K562 (cell line): ENCODE data around the gene CFAP73. TPM values are rescaled to one million over a fixed set of nuclear protein-coding genes. Genes with fewer than 3 reads are reported as not detected.

Source experiments
- ATF4 ChIP-seq: fragments of 450-650 bp; formaldehyde crosslinking; IDR thresholded peaks from 2 replicates; pipeline ENCODE4 v1.4.0; 2022; ENCODE audit warnings: mild to moderate bottlenecking, moderate library complexity
- CREBBP ChIP-seq: IDR thresholded peaks from one replicate; pipeline ENCODE4 v1.6.1; 2012; ENCODE audit warnings: low read depth, mild to moderate bottlenecking, control low read depth, inconsistent platforms, low read length
- FOXA1 ChIP-seq: fragments of 450-650 bp; IDR thresholded peaks from 2 replicates; pipeline ENCODE4 v1.6.1; 2016; ENCODE audit warnings: mild to moderate bottlenecking, borderline replicate concordance
- KLF16 ChIP-seq: IDR thresholded peaks from 2 replicates; pipeline ENCODE4 v1.6.1; 2016; ENCODE audit warnings: antibody characterized with exemption
- MEF2D ChIP-seq: conservative IDR thresholded peaks from 2 replicates; pipeline ENCODE4 v1.6.1; 2016; ENCODE audit warnings: low read depth, missing genetic modification characterization, missing compliant biosample characterization
- MLX ChIP-seq, 2 experiments: fragments of 450-650 bp in 1 of 2; sonication (generic) in 1 of 2; formaldehyde crosslinking; conservative IDR thresholded peaks; 2 replicates each; pipeline versions ENCODE4 v1.4.0 to v1.8.1; 2020 to 2022; ENCODE audit warnings: mild to moderate bottlenecking in 1 of 2, missing genetic modification reagents in 1 of 2
- NFIC ChIP-seq: fragments of 450-650 bp; IDR thresholded peaks from 2 replicates; pipeline ENCODE4 v1.6.1; 2017; ENCODE audit warnings: mild to moderate bottlenecking, inconsistent platforms
- POLR2G ChIP-seq: fragments of 200-400 bp; formaldehyde crosslinking; IDR thresholded peaks from 2 replicates; pipeline ENCODE4 v1.6.1; 2017; ENCODE audit warnings: low read depth, mild to moderate bottlenecking, antibody characterized with exemption, low read length, moderate library complexity
- RAD21 ChIP-seq, 2 experiments: fragments of 250-450 bp in 1 of 2; fragments of 450-650 bp in 1 of 2; sonication (Bioruptor Pico) in 1 of 2; formaldehyde crosslinking in 1 of 2; IDR thresholded peaks in 1 of 2; conservative IDR thresholded peaks in 1 of 2; 2 replicates each; pipeline versions ENCODE4 v1.4.0 to v1.8.0; 2020 to 2022; ENCODE audit warnings: mild to moderate bottlenecking in 2 of 2, moderate library complexity in 1 of 2
- RHOXF2B ChIP-seq: fragments of 250-450 bp; sonication (Bioruptor Pico); conservative IDR thresholded peaks from 2 replicates; pipeline ENCODE4 v1.5.1; 2021
- SAFB ChIP-seq: fragments of 200-400 bp; formaldehyde crosslinking; IDR thresholded peaks from 2 replicates; pipeline ENCODE4 v1.6.1; 2017; ENCODE audit warnings: low read depth, low read length, borderline replicate concordance
- SMC3 ChIP-seq: conservative IDR thresholded peaks from 2 replicates; pipeline ENCODE4 v1.6.1; 2011; ENCODE audit warnings: low read depth, low read length, improper control_type of control experiment; ENCODE audit not compliant: insufficient read depth
- ZFP1 ChIP-seq: fragments of 450-650 bp; formaldehyde crosslinking; IDR thresholded peaks from 2 replicates; pipeline ENCODE4 v1.4.0; 2020; ENCODE audit warnings: mild to moderate bottlenecking, mixed read lengths
- ZFP36 ChIP-seq: fragments of 150-350 bp; IDR thresholded peaks from 2 replicates; pipeline ENCODE4 v1.6.1; 2018; ENCODE audit warnings: low read length, low read depth; ENCODE audit not compliant: partially characterized antibody
- ZNF263 ChIP-seq: sonication (generic); formaldehyde crosslinking; IDR thresholded peaks from 2 replicates; pipeline ENCODE4 v1.8.0; 2022; ENCODE audit warnings: mild to moderate bottlenecking, missing genetic modification reagents, borderline replicate concordance
- ZNF384 ChIP-seq: IDR thresholded peaks from 2 replicates; pipeline ENCODE4 v1.6.1; 2012; ENCODE audit warnings: low read depth, low read length, improper control_type of control experiment
- ZNF398 ChIP-seq: fragments of 250-450 bp; sonication (Bioruptor Pico); IDR thresholded peaks from 2 replicates; pipeline ENCODE4 v1.8.0; 2021; ENCODE audit warnings: moderate library complexity, mild to moderate bottlenecking, inconsistent platforms
- polyA plus RNA-seq, 8 experiments: library from polyadenylated mRNA; depleted of rRNA in 4 of 8; stranded (reverse) in 5 of 8; unstranded in 3 of 8; fragments of >200 nt; fragmentation: Nextera tagmentation in 2 of 8; fragmentation: Illumina TruSeq in 1 of 8; extraction: Ambion mirVana in 2 of 8; extraction: Trizol in 1 of 8; gene quantifications; 2 replicates each; pipeline versions ENCODE4 v1.2.1 to v1.2.3, GENCODE V29; 2011 to 2014; ENCODE audit warnings: inconsistent platforms in 1 of 8, missing spikeins in 1 of 8
- total RNA-seq, 7 experiments: library from RNA; depleted of rRNA in 6 of 7; stranded (reverse); fragments of >200 nt in 6 of 7; fragmentation: Illumina TruSeq in 2 of 7; extraction: Trizol in 2 of 7; gene quantifications; 2 replicates each; pipeline versions ENCODE4 v1.2.1 to v1.2.3, GENCODE V29; 2011 to 2021; ENCODE audit warnings: low replicate concordance in 1 of 7
- TF ChIP-seq, protein P1 (sequence below): fragments of 450-650 bp; IDR thresholded peaks from one replicate; pipeline ENCODE4 v1.6.1; 2018; ENCODE audit warnings: mild to moderate bottlenecking, moderate library complexity; ENCODE audit not compliant: partially characterized antibody
- TF ChIP-seq, protein P2 (sequence below): sonication (generic); formaldehyde crosslinking; IDR thresholded peaks from 2 replicates; pipeline ENCODE4 v1.8.0; 2022; ENCODE audit warnings: missing genetic modification reagents, mild to moderate bottlenecking, moderate library complexity, borderline replicate concordance
- TF ChIP-seq, protein P3 (sequence below): sonication (generic); formaldehyde crosslinking; IDR thresholded peaks from 2 replicates; pipeline ENCODE4 v1.5.0; 2020; ENCODE audit warnings: missing genetic modification reagents

Gene CFAP73
- total and polyA plus RNA-seq, 9 of the 15 experiments (the other 6 are each of a cell fraction or from before 2014, with no cell fraction given) = not detected

DNA sequence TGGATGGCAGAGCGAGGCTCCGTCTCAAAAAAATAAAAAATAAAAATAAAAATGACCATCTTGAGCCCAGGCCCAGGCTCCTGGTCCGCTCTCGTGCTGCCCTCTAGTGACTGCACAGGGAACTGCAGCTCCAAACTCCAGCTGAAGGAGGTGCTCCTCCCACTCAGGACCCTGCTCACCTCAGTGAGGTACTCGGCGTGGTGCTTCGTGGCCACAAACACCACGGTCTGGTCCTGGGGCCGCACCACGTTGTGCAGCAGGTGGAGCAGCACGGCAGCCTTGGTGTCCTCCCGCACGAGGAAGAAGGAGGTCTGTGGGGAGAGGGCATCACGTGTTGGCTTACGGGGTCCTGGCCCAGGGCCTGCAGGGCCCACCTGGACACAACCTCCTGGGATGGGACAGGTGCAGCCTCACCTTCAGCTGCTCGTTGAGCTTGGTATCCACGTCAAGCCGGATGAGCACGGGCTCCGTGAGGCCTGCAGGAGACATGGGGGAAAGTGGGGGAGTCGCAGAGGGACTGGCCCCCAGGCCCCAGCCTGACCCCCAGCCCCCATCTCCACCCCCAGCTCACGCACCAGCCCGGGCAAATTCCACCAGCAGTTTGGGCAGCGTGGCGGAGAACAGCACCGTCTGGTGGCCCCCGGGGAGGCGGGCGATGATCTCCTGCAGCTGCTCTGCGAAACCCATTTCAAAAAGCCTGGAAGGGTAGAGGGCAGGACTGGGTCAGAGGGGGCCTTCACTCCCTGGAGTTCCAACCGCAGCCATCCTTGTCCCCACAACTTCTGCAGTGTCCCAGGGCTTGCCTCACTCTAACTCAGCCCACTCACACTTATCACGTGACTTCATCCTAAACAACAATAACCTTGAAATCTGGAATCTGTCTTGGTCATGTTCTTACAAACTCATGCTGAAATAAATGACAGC lies 25.2 kb downstream of the CFAP73 start (continued):
- TF ChIP-seq, protein P1, sequence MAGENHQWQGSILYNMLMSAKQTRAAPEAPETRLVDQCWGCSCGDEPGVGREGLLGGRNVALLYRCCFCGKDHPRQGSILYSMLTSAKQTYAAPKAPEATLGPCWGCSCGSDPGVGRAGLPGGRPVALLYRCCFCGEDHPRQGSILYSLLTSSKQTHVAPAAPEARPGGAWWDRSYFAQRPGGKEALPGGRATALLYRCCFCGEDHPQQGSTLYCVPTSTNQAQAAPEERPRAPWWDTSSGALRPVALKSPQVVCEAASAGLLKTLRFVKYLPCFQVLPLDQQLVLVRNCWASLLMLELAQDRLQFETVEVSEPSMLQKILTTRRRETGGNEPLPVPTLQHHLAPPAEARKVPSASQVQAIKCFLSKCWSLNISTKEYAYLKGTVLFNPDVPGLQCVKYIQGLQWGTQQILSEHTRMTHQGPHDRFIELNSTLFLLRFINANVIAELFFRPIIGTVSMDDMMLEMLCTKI = no peak
- TF ChIP-seq KLF16 (peak; percentile 69; the same call in 1 of the 2 replicates), ATF4 (CRISPR knock-in tag) (no peak), ZNF263 (CRISPR knock-in tag) (peak; percentile 83), NFIC (no peak), ZNF398 (no peak), MEF2D (tag) (no peak), ZFP1 (CRISPR knock-in tag) (no peak), RAD21 (CRISPR knock-in tag; conservative IDR thresholded peaks at IDR 0.05 in 1 of 2, IDR thresholded peaks at IDR 0.05 in 1 of 2) (peak; percentile 51 to 74), CREBBP (no peak), SMC3 (peak; percentile 61), RHOXF2B (no peak), ZFP36 (no peak), POLR2G (peak; percentile 57), FOXA1 (no peak), ZNF384 (peak; percentile 60; the same call in 1 of the 2 replicates), SAFB (peak; percentile 46; the same call in 1 of the 2 replicates), MLX (CRISPR knock-in tag; conservative IDR thresholded peaks at IDR 0.05) (no peak)
- TF ChIP-seq, protein P2, sequence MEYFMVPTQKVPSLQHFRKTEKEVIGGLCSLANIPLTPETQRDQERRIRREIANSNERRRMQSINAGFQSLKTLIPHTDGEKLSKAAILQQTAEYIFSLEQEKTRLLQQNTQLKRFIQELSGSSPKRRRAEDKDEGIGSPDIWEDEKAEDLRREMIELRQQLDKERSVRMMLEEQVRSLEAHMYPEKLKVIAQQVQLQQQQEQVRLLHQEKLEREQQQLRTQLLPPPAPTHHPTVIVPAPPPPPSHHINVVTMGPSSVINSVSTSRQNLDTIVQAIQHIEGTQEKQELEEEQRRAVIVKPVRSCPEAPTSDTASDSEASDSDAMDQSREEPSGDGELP (CRISPR knock-in tag) = peak; percentile 89
- TF ChIP-seq, protein P3, sequence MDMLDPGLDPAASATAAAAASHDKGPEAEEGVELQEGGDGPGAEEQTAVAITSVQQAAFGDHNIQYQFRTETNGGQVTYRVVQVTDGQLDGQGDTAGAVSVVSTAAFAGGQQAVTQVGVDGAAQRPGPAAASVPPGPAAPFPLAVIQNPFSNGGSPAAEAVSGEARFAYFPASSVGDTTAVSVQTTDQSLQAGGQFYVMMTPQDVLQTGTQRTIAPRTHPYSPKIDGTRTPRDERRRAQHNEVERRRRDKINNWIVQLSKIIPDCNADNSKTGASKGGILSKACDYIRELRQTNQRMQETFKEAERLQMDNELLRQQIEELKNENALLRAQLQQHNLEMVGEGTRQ (CRISPR knock-in tag) = no peak
